DOHH2 (cell line): ENCODE results near the gene SETX.

Experiments
- H3F3A ChIP-seq: fragments of 200-600 bp; sonication (generic), shearing (Covaris generic); 2 replicates; pipeline ENCODE4 v1.6.0; 2016; ENCODE audit warnings: antibody characterized with exemption, mild to moderate bottlenecking; ENCODE audit not compliant: control insufficient read depth, insufficient read depth
- H3K27ac ChIP-seq: fragments of 200-600 bp; sonication (generic); 2 replicates; pipeline ENCODE4 v1.5.1; 2014; ENCODE audit warnings: low read depth, mild to moderate bottlenecking, low read length, moderate library complexity
- H3K27me3 ChIP-seq: fragments of 200-600 bp; sonication (generic); 2 replicates; pipeline ENCODE4 v1.6.1; 2014; ENCODE audit warnings: mild to moderate bottlenecking, low read length, mixed read lengths; ENCODE audit not compliant: control insufficient read depth
- H3K36me3 ChIP-seq: fragments of 200-600 bp; sonication (generic); 2 replicates; pipeline ENCODE4 v1.6.1; 2014; ENCODE audit warnings: mild to moderate bottlenecking, low read length, moderate library complexity, mixed read lengths; ENCODE audit not compliant: control insufficient read depth
- H3K4me1 ChIP-seq: fragments of 200-600 bp; sonication (generic); 2 replicates; pipeline ENCODE4 v1.6.1; 2014; ENCODE audit warnings: mild to moderate bottlenecking, low read length, mixed read lengths; ENCODE audit not compliant: control insufficient read depth
- H3K4me2 ChIP-seq: fragments of 200-600 bp; sonication (generic); 2 replicates; pipeline ENCODE4 v1.6.0; 2014; ENCODE audit warnings: mild to moderate bottlenecking, low read length, moderate library complexity
- H3K4me3 ChIP-seq: fragments of 200-600 bp; sonication (generic); 2 replicates; pipeline ENCODE4 v1.5.1; 2014; ENCODE audit warnings: mild to moderate bottlenecking, low read length, mixed read lengths
- H3K79me2 ChIP-seq: fragments of 200-600 bp; sonication (generic); 2 replicates; pipeline ENCODE4 v1.6.1; 2014; ENCODE audit warnings: mild to moderate bottlenecking, low read length, mixed read lengths; ENCODE audit not compliant: control insufficient read depth
- H3K9me2 ChIP-seq: fragments of 200-600 bp; sonication (generic); replicated peaks from 2 replicates; pipeline ENCODE4 v1.6.1; 2014; ENCODE audit warnings: mild to moderate bottlenecking, low read length, mixed read lengths; ENCODE audit not compliant: control insufficient read depth
- H3K9me3 ChIP-seq: fragments of 200-600 bp; sonication (generic); 2 replicates; pipeline ENCODE4 v1.6.1; 2014; ENCODE audit warnings: antibody characterized with exemption, low read length, mixed read lengths; ENCODE audit not compliant: control insufficient read depth, insufficient read depth
- H4K20me1 ChIP-seq: fragments of 200-600 bp; sonication (generic); 2 replicates; pipeline ENCODE4 v1.6.0; 2014; ENCODE audit warnings: low read depth, mild to moderate bottlenecking, antibody characterized with exemption, low read length, moderate library complexity; ENCODE audit not compliant: control insufficient read depth, insufficient read depth
- CTCF ChIP-seq: fragments of 200-600 bp; sonication (generic); IDR thresholded peaks from one replicate; pipeline ENCODE4 v1.5.1; 2014; ENCODE audit warnings: antibody characterized with exemption, mild to moderate bottlenecking, low read depth, low read length; ENCODE audit not compliant: poor library complexity, severe bottlenecking
- EZH2phosphoT487 ChIP-seq: fragments of 200-600 bp; sonication (generic); IDR thresholded peaks from 2 replicates; pipeline ENCODE4 v1.6.1; 2017; ENCODE audit warnings: borderline replicate concordance, mild to moderate bottlenecking, antibody characterized with exemption, low read length, moderate library complexity, mixed read lengths

Gene SETX

GRCh38 chr9:132233138-132233537 lies 121.6 kb downstream of the SETX start:
- Histone ChIP-seq H3K27ac (no peak overlapping the region), H3F3A (no peaks in the 10 kb centered on the region), H3K79me2 (no peaks in the 10 kb centered on the region), H3K9me3 (no peaks in the 10 kb centered on the region), H3K27me3 (peaks cover 5% of the 10 kb centered on the region), H3K9me2 (no peaks in the 10 kb centered on the region), H3K4me3 (no peak overlapping the region), H3K4me2 (no peak overlapping the region), H3K4me1 (no peaks in the 10 kb centered on the region), H4K20me1 (peaks cover 5% of the 10 kb centered on the region), H3K36me3 (no peaks in the 10 kb centered on the region)
- TF ChIP-seq CTCF (no peak), EZH2phosphoT487 (no peak)

- Histone ChIP-seq H3K4me1 (no peaks in the 10 kb centered on the region), H4K20me1 (peaks cover 5% of the 10 kb centered on the region), H3K4me2 (no peak overlapping the region), H3K9me3 (no peaks in the 10 kb centered on the region), H3K79me2 (no peaks in the 10 kb centered on the region), H3K27me3 (peaks cover 5% of the 10 kb centered on the region), H3K9me2 (no peaks in the 10 kb centered on the region), H3F3A (no peaks in the 10 kb centered on the region), H3K27ac (no peak overlapping the region), H3K36me3 (no peaks in the 10 kb centered on the region), H3K4me3 (no peak overlapping the region)
- TF ChIP-seq EZH2phosphoT487 (no peak), CTCF (no peak)
Observed at GRCh38 chr9:132232522-132232921, 122.3 kb downstream of the SETX start.

GRCh38 chr9:132231019-132231701 lies 123.6 kb downstream of the SETX start:
- Histone ChIP-seq H3K9me2 (no peaks in the 10 kb centered on the region), H4K20me1 (no peaks in the 10 kb centered on the region), H3K4me1 (no peaks in the 10 kb centered on the region), H3K4me3 (no peak overlapping the region), H3K27ac (no peak overlapping the region), H3K27me3 (no peaks in the 10 kb centered on the region), H3K9me3 (no peaks in the 10 kb centered on the region), H3F3A (no peaks in the 10 kb centered on the region), H3K4me2 (no peak overlapping the region), H3K36me3 (no peaks in the 10 kb centered on the region), H3K79me2 (no peaks in the 10 kb centered on the region)
- no peak for TF ChIP-seq CTCF
- no peak for TF ChIP-seq EZH2phosphoT487
